ENCODE data around the gene PLA2G12A.

DNA sequence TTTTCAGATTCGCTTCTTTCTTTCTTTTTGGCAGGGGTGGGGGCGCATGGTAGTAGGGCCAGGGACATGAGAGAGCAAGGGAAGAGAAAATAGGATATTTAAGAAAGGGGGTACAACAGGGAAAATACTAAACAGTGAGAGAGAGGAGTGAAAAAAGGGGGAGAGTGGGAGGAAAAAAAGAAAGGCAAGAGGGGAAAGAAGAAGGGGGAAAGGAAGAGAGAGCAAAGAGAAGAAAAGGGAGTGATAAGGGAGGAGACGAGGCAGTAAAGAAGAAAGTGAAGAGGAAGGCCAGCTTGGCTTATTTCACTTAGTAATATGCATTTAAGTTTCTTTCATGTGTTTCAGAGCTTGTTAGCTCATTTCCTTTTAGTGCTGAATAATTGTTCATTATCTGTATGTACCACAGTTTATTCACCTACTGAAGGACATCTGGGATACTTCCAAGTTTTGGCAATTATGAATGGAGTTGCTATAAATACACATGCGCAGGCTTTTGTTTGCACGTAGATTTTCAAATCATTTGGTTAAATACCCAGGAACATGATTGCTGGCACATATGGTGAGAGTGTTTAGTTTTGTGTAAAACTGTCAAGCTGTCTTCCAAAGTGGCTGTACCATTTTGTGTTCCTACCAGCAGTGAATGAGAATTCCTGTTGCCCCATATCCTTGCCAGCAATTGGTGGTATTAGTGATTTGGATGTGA lies 63.9 kb downstream of the PLA2G12A start:
- TF ChIP-seq YY1 (IDR thresholded peaks at IDR 0.05; ENCODE audit: insufficient read depth, insufficient read length) (no peak), ZNF274 (IDR thresholded peaks at IDR 0.05; ENCODE audit: low read depth, low read length) (no peak)
